HepG2 (cell line): ENCODE data around the gene CYP4F2. TPM values are rescaled to one million over a fixed set of nuclear protein-coding genes. Genes with fewer than 3 reads are reported as not detected.
A peak's percentile ranks its signal among the peaks of the same experiment; 100 is the strongest.

Experiments
- BRD4 ChIP-seq: sonication (generic); formaldehyde crosslinking; IDR thresholded peaks from 2 replicates; pipeline ENCODE4 v1.4.0; 2020; ENCODE audit warnings: missing genetic modification reagents
- CREM ChIP-seq, 2 experiments: sonication (generic) in 1 of 2; formaldehyde crosslinking in 1 of 2; IDR thresholded peaks; 2 replicates each; pipeline versions ENCODE4 v1.4.0 to v1.6.1; 2016 to 2020; ENCODE audit warnings: antibody characterized with exemption in 1 of 2, mild to moderate bottlenecking in 1 of 2, missing genetic modification reagents in 1 of 2
- GABPB1 ChIP-seq: IDR thresholded peaks from 2 replicates; pipeline ENCODE4 v1.6.1; 2016; ENCODE audit warnings: mild to moderate bottlenecking, missing genetic modification reagents, moderate library complexity, missing compliant biosample characterization
- KAT8 ChIP-seq: IDR thresholded peaks from 2 replicates; pipeline ENCODE4 v1.6.1; 2016; ENCODE audit warnings: missing genetic modification reagents, missing compliant biosample characterization
- PHF21A ChIP-seq: sonication (generic); formaldehyde crosslinking; IDR thresholded peaks from 2 replicates; pipeline ENCODE4 v1.5.0; 2020; ENCODE audit warnings: mild to moderate bottlenecking, missing genetic modification reagents
- PHF5A ChIP-seq: IDR thresholded peaks from one replicate; pipeline ENCODE4 v1.6.1; 2018; ENCODE audit warnings: low read depth, missing genetic modification reagents; ENCODE audit not compliant: unreplicated experiment
- POGK ChIP-seq: sonication (generic); formaldehyde crosslinking; conservative IDR thresholded peaks from 2 replicates; pipeline ENCODE4 v1.8.0; 2022; ENCODE audit warnings: mild to moderate bottlenecking, moderate library complexity, missing genetic modification reagents
- POLR2A ChIP-seq, 2 experiments: IDR thresholded peaks; 2 replicates each; pipeline ENCODE4 v1.6.1; 2011; ENCODE audit warnings: low read depth in 2 of 2, low read length in 2 of 2, mild to moderate bottlenecking in 1 of 2, moderate library complexity in 1 of 2; ENCODE audit not compliant: insufficient read depth in 1 of 2
- RERE ChIP-seq: IDR thresholded peaks from 2 replicates; pipeline ENCODE4 v1.6.1; 2016; ENCODE audit warnings: low read depth, missing genetic modification reagents, missing compliant biosample characterization
- SRF ChIP-seq: IDR thresholded peaks from 2 replicates; pipeline ENCODE4 v1.6.1; 2011; ENCODE audit warnings: mild to moderate bottlenecking, low read depth, low read length, moderate library complexity
- ZNF281 ChIP-seq: sonication (generic); formaldehyde crosslinking; IDR thresholded peaks from 2 replicates; pipeline ENCODE4 v1.4.0; 2020; ENCODE audit warnings: missing genetic modification reagents, borderline replicate concordance
- ZNF674 ChIP-seq: sonication (generic); formaldehyde crosslinking; IDR thresholded peaks from 2 replicates; pipeline ENCODE4 v1.5.0; 2020; ENCODE audit warnings: low read depth, mild to moderate bottlenecking, missing genetic modification reagents
- ZNF687 ChIP-seq: sonication (generic); formaldehyde crosslinking; IDR thresholded peaks from 2 replicates; pipeline ENCODE4 v1.5.1; 2020; ENCODE audit warnings: mild to moderate bottlenecking, missing genetic modification reagents, moderate library complexity
- polyA plus RNA-seq, 8 experiments: library from polyadenylated mRNA; depleted of rRNA in 3 of 8; stranded (reverse) in 7 of 8; unstranded in 1 of 8; fragments of >200 nt; fragmentation: Illumina TruSeq in 4 of 8; extraction: Trizol in 4 of 8; gene quantifications; 2 replicates each; pipeline versions ENCODE4 v1.2.1 to v1.2.3, GENCODE V29; 2011 to 2016; ENCODE audit warnings: low read depth in 4 of 8, missing spikeins in 1 of 8, mixed read lengths in 1 of 8; ENCODE audit not compliant: insufficient read depth in 1 of 8
- total RNA-seq, 5 experiments: library from RNA; depleted of rRNA; stranded (reverse); fragments of >200 nt; fragmentation: Illumina TruSeq; extraction: Trizol; gene quantifications; 2 replicates each; pipeline ENCODE4 v1.2.3, GENCODE V29; 2016; ENCODE audit warnings: low read depth in 1 of 5

Gene CYP4F2
- total and polyA plus RNA-seq, 2 of the 13 experiments (the other 11 are each of a cell fraction or from before 2014, with no cell fraction given), result 3.7 to 3.9 TPM

GRCh38 chr19:15871570-15871969 is 26.3 kb downstream of the CYP4F2 start (continued):
- TF ChIP-seq RERE (CRISPR knock-in tag) (no peak), CREM (IDR thresholded peaks at IDR 0.05) (no peak), CREM (CRISPR knock-in tag; IDR thresholded peaks at IDR 0.05) (no peak), PHF5A (no peak), BRD4 (CRISPR knock-in tag) (no peak), ZNF674 (CRISPR knock-in tag) (no peak), KAT8 (CRISPR knock-in tag) (peak; percentile 25; the same call in 1 of the 2 replicates), ZNF281 (CRISPR knock-in tag) (no peak), SRF (no peak), GABPB1 (CRISPR knock-in tag) (peak; percentile 77), POLR2A (IDR thresholded peaks at IDR 0.05; ENCODE audit: insufficient read depth in 1 of 2, low read depth in 2 of 2, low read length in 2 of 2) (peak in 1 of 2 experiments; percentile 36; a peak in 1 of 4 replicates), ZNF687 (CRISPR knock-in tag) (peak; percentile 55), PHF21A (CRISPR knock-in tag) (no peak), POGK (CRISPR knock-in tag) (no peak)
